Upper lobe of right lung (tissue), 1 donor: ENCODE data around the gene CLIC5. TPM values are rescaled to one million over a fixed set of nuclear protein-coding genes. Genes with fewer than 3 reads are reported as not detected.

Experiments used
- ATAC-seq: fragments of 200-7000 bp; cut with Tn5 transposase; one replicate; pipeline ENCODE4 v1.9.1; 2020; ENCODE audit warnings: mild to moderate bottlenecking, moderate library complexity
- DNase-seq: peaks from one replicate; pipeline ENCODE4 v3.0.0-alpha.2; 2020
- H3K27ac ChIP-seq: fragments of 200-600 bp; one replicate; pipeline ENCODE4 v1.8.0; 2022
- H3K27me3 ChIP-seq: fragments of 200-600 bp; one replicate; pipeline ENCODE4 v1.8.0; 2022; ENCODE audit warnings: mild to moderate bottlenecking
- H3K36me3 ChIP-seq: fragments of 200-600 bp; one replicate; pipeline ENCODE4 v1.8.0; 2022
- H3K4me1 ChIP-seq: fragments of 200-600 bp; one replicate; pipeline ENCODE4 v1.8.0; 2022
- H3K4me3 ChIP-seq: fragments of 200-600 bp; one replicate; pipeline ENCODE4 v1.8.0; 2022; ENCODE audit warnings: mild to moderate bottlenecking
- H3K9me3 ChIP-seq: fragments of 200-600 bp; one replicate; pipeline ENCODE4 v1.8.0; 2022
- intact Hi-C: fragments of 100-400 bp; cut with DNase I; formaldehyde crosslinking; loops from one replicate; pipeline ENCODE4 v1.11.0; 2022
- total RNA-seq: library from RNA; stranded (reverse); fragmentation: NEBNext Ultra II Directional; extraction: Animal tissue kit (Norgen Biotek cat#: 25700); gene quantifications from one replicate; pipeline ENCODE4 v1.2.1, GENCODE V29; 2021
- TF ChIP-seq, protein P1 (sequence below): fragments of 200-600 bp; IDR thresholded peaks from one replicate; pipeline ENCODE4 v1.8.0; 2022; ENCODE audit warnings: antibody characterized with exemption
- donor health status: DM: no; HTN: yes; CAD: no; lungs with severe emphysema.

CLIC5 gene
- total RNA-seq, 1 donor from 2014 or later: 131 TPM

- no peaks in the 10 kb centered on the region for H3K9me3 ChIP-seq
- H3K27me3 ChIP-seq: no peaks in the 10 kb centered on the region
- TF ChIP-seq, protein P1, sequence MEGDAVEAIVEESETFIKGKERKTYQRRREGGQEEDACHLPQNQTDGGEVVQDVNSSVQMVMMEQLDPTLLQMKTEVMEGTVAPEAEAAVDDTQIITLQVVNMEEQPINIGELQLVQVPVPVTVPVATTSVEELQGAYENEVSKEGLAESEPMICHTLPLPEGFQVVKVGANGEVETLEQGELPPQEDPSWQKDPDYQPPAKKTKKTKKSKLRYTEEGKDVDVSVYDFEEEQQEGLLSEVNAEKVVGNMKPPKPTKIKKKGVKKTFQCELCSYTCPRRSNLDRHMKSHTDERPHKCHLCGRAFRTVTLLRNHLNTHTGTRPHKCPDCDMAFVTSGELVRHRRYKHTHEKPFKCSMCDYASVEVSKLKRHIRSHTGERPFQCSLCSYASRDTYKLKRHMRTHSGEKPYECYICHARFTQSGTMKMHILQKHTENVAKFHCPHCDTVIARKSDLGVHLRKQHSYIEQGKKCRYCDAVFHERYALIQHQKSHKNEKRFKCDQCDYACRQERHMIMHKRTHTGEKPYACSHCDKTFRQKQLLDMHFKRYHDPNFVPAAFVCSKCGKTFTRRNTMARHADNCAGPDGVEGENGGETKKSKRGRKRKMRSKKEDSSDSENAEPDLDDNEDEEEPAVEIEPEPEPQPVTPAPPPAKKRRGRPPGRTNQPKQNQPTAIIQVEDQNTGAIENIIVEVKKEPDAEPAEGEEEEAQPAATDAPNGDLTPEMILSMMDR: no peak
- H3K36me3 ChIP-seq: no peaks in the 10 kb centered on the region
- ATAC-seq: no peak
- no peak overlapping the region for H3K4me3 ChIP-seq
- no peak overlapping the region for H3K27ac ChIP-seq
- H3K4me1 ChIP-seq: no peaks in the 10 kb centered on the region
- intact Hi-C loops: no loop called here
- DNase-seq: no peak
Measured at GRCh38 chr6:45837541-45838200, 178.0 kb downstream of the CLIC5 start.

- DNase-seq (no peak), ATAC-seq (peak; percentile 29)
- TF ChIP-seq, protein P1: no peak
- intact Hi-C loops: no loop called here
- H3K4me3 ChIP-seq: no peak overlapping the region
- no peaks in the 10 kb centered on the region for H3K4me1 ChIP-seq
- no peak overlapping the region for H3K27ac ChIP-seq
- H3K36me3 ChIP-seq: no peaks in the 10 kb centered on the region
- H3K27me3 ChIP-seq: no peaks in the 10 kb centered on the region
- no peaks in the 10 kb centered on the region for H3K9me3 ChIP-seq
Measured at GRCh38 chr6:45836984-45837383, 178.7 kb downstream of the CLIC5 start.

- Histone ChIP-seq H3K9me3 (no peaks in the 10 kb centered on the region), H3K4me3 (no peak overlapping the region), H3K36me3 (no peaks in the 10 kb centered on the region), H3K4me1 (no peaks in the 10 kb centered on the region), H3K27me3 (no peaks in the 10 kb centered on the region), H3K27ac (no peak overlapping the region)
- intact Hi-C loops: no loop called here
- no peak for ATAC-seq
- DNase-seq: no peak
- TF ChIP-seq, protein P1: no peak
Measured at GRCh38 chr6:45836438-45836824, 179.2 kb downstream of the CLIC5 start.

- ATAC-seq (peak; percentile 41), DNase-seq (no peak)
- intact Hi-C loops: no loop called here
- Histone ChIP-seq H3K27me3 (no peaks in the 10 kb centered on the region), H3K4me3 (no peak overlapping the region), H3K36me3 (no peaks in the 10 kb centered on the region), H3K27ac (no peak overlapping the region), H3K9me3 (no peaks in the 10 kb centered on the region), H3K4me1 (no peaks in the 10 kb centered on the region)
- TF ChIP-seq, protein P1: no peak
Measured at GRCh38 chr6:45835721-45836437, 179.8 kb downstream of the CLIC5 start.

DNA sequence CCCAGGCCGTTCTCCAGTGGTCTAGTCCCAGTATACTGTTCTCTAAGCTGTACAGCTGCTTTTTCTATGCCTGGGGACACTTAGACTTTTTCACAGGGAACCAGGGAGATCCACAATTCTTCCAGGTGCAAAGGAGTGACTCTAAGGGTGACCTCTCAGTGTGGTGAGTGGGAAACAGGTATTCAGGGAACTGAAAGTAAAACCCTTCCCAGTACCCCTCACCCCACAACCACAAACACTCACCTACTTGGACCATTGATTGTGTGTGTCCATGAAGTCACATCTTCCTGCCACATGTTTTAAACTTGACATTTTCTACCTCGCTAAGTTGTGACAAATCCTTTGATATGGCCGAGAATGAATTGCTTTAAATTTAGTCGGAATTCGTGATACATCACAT lies 183.6 kb downstream of the CLIC5 start:
- Histone ChIP-seq H3K4me1 (no peaks in the 10 kb centered on the region), H3K9me3 (no peaks in the 10 kb centered on the region), H3K27me3 (no peaks in the 10 kb centered on the region), H3K36me3 (no peaks in the 10 kb centered on the region), H3K4me3 (no peak overlapping the region), H3K27ac (no peak overlapping the region)
- TF ChIP-seq, protein P1: no peak
- ATAC-seq: no peak
- intact Hi-C loops: no loop called here
- DNase-seq: no peak

Other genes with a start within 250 kb of the CLIC5 start
- 27.8 TPM for gene ENPP4, start 114.1 kb upstream of the CLIC5 start, total RNA-seq
- gene ENPP5, start 155.1 kb upstream of the CLIC5 start, total RNA-seq: 7.3 TPM